Breast epithelium (tissue), 3 donors: ENCODE measurements around the gene ADAM8.

Experiments
- CTCF ChIP-seq, 3 donors: fragments of 450-650 bp; IDR thresholded peaks; one replicate each; pipeline ENCODE4 v1.5.1; 2016 to 2017; ENCODE audit warnings: antibody characterized with exemption in 3 of 3, mild to moderate bottlenecking in 3 of 3, moderate library complexity in 3 of 3
- POLR2A ChIP-seq: fragments of 450-650 bp; IDR thresholded peaks from one replicate; pipeline ENCODE4 v1.6.1; 2016; ENCODE audit warnings: antibody characterized with exemption, mild to moderate bottlenecking, moderate library complexity

DNA sequence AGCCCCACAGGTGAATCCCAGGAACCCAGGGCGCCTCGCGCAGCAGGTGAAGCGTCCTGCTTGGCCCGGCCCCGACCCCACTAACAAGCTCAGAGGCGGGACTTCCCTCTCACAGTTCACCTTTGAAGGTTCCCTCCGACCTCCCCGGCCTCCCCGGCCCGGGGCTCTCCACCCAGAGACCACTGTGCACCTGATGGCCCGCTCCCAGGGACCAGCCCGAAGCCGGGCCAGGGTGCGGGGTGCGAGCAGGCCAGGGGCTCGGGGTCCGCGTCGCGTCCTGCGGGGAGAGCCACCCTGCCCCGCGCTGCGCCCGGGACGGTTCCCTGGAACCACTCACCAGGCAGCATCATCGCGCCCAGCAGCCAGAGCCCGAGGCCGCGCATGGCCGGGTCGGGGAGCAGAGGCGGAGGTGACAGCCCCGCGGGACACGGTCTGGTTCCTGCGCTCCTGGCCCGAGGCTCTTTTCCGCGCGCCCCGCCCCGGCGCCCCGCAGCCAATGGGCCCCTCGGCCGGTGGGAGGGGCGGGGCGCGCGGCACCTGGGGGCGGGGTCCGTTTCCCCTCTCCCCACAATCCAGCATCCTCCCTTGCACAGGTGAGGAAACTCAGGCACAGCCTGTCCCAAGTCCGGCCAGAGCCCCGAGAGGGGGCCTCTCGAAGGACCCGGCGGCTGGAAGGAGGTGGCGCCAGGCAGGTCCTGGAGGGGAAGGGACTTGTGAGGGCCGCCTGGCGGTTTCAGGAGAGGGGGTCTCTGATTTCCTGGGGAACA lies at the start of gene ADAM8:
- no peak for TF ChIP-seq CTCF (IDR thresholded peaks at IDR 0.05)
- TF ChIP-seq POLR2A = no peak
